GM12872 (cell line): ENCODE results near the gene FAM78A.

ENCODE experiments used
- TF ChIP-seq, protein P1 (sequence below): IDR thresholded peaks from 3 replicates; pipeline ENCODE4 v1.5.1; 2011; ENCODE audit warnings: low read depth, mild to moderate bottlenecking, low read length, moderate library complexity; ENCODE audit not compliant: insufficient read depth

FAM78A gene

DNA sequence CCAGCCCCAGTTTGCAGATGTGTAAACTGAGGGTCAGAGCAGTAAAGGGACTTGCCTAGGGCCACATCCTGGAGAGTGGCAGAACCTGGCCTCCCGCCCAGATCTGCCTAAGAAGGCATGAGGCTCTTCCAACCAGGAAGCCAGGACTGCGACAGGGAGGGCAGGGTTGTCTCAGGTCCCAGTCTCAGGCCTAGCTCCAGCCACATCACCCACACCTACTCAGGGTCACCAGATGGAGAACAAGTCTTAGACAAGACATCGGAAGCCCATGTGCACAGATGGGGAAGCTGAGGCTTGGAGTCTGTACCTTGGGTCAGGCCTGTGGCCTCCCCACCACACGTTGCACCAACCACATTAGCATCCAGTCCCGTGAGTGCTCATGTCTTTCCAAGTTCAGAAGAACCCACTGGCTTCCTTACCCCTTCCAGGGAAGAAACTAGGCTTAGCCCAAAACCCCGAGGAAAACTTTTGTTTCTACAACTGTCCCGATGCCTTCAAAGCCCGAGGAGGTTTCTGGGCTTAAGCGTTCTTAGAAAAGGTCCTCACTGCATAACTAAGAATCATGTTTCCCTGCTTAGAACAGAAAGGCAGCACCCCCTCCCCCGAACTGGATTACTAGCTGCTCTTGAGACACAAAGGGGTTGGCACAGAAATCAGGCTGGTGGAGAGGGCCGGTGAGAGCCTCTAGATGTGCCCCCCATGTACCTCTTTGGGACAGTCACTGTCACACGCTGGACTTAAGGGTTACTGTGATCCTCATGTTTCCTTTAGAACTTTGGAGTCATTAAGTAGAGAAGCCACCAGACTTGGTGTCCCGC, 2.2 kb downstream of the FAM78A start:
- TF ChIP-seq, protein P1, sequence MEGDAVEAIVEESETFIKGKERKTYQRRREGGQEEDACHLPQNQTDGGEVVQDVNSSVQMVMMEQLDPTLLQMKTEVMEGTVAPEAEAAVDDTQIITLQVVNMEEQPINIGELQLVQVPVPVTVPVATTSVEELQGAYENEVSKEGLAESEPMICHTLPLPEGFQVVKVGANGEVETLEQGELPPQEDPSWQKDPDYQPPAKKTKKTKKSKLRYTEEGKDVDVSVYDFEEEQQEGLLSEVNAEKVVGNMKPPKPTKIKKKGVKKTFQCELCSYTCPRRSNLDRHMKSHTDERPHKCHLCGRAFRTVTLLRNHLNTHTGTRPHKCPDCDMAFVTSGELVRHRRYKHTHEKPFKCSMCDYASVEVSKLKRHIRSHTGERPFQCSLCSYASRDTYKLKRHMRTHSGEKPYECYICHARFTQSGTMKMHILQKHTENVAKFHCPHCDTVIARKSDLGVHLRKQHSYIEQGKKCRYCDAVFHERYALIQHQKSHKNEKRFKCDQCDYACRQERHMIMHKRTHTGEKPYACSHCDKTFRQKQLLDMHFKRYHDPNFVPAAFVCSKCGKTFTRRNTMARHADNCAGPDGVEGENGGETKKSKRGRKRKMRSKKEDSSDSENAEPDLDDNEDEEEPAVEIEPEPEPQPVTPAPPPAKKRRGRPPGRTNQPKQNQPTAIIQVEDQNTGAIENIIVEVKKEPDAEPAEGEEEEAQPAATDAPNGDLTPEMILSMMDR: no peak

DNA sequence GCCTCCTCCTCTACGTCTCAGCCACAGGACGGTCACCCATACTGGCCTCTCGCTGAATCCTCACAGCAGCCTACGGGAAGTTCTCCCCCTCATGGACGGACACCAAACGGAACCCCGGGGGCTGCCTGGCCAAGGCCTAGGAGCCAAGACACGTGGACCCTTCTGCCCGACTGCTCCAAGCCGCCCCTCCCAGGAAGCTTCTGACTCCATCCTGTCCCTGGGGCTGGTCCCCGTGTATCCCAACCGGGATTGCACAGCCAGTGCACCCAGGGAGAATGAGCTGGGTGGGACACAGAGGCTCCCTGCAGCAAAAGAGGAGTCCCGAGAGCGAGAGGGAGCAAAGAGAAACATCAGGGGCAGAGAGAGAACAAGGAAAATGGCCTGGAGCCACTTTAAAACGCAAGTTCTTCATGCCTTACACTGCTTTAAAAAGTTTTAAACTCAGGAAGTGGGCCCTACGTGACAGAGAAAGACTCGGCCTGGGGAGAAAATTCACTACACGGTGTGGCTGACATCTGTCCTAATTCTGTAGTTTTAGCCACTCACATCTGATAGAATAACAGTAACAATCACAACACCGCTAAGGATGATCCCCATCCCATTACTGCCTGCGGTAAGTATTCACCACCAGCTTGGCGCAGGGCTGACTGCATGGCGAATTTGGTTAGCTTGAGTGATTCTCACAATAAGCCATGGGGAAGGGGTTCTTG, 3.0 kb downstream of the FAM78A start:
- TF ChIP-seq, protein P1: peak; percentile 35; the same call in 2 of the 3 replicates

DNA sequence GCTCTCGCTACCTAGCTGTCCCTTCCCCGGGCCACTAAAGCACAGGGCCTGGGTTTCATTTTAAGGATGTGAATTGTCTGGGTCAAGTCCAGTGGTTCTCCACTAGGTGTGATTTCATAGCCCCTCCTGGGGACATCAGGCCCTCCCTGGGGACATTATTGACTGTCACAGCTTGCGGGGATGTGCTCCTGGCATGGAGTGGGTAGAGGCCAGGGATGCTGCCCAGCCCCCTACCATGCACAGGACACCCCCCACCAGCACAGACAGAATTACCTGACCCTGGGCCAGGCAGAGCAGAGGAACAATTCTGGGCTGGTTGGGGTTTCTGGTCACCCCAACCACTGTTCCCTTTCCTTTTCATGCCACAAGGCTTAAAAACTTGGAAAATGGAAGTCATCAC, 4.1 kb downstream of the FAM78A start:
- TF ChIP-seq, protein P1: 0 out of 3 replicates have a peak, but pooled peaks have one; percentile 6

GRCh38 chr9:131271506-131271931, 4.8 kb downstream of the FAM78A start:
- TF ChIP-seq, protein P1: no peak

DNA sequence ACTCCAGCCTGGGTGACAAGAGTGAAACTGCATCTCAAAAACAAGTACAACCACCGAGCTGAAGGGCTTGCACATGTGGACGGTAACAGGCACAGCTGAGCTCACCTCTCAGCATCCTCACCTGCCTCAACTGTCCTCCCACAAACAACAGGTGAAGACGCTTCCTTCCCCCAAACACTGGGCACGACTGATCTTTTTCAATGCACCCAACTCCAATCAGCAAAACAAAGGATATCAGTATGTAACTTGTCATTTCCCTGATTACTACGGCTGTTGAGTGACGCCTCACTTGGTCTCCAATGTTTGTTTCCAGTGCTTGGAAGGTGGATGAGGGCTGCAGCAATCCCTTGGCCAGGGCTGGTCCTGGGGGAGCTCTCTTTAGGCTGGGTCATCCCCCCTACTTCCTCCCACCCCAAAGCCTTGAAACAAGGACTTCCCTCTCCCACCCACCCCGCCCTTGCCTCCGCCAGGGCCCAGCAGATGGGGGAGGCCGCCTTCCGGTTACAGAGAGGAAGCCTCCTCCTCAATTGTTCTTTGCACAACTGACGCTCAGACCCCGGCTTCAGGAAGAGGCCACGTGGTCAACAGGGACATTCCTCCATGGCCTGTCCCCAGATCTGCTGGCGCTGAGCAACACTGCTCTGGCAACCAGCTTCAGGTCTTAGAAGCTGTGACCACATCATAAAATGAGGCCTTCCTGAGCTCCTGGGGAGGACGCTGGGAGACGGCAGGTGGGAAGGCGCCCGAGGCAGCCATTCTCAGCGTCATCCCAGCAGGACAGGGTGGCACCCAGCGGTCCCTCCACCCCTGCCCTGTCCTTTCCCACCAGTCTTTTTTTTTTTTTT, 5.9 kb downstream of the FAM78A start:
- TF ChIP-seq, protein P1: no peak

GRCh38 chr9:131266266-131267229, 9.8 kb downstream of the FAM78A start:
- TF ChIP-seq, protein P1: no peak
